Sciatic nerve (tissue), 2 donors: ENCODE data around the gene CORIN. TPM values are rescaled to one million over a fixed set of nuclear protein-coding genes. Genes with fewer than 3 reads are reported as not detected.

Experiments
- ATAC-seq: fragments of 200-7000 bp; cut with Tn5 transposase; one replicate; pipeline ENCODE4 v1.9.1; 2020; ENCODE audit warnings: mild to moderate bottlenecking, moderate library complexity
- DNase-seq: peaks from one replicate; pipeline ENCODE4 v3.0.0-alpha.2; 2020; ENCODE audit warnings: low spot score
- intact Hi-C: fragments of 100-400 bp; cut with DNase I; formaldehyde crosslinking; loops from one replicate; pipeline ENCODE4 v1.14.2; 2022
- total RNA-seq: library from RNA; stranded (reverse); fragmentation: NEBNext Ultra II Directional; extraction: Animal tissue kit (Norgen Biotek cat#: 25700); gene quantifications from one replicate; pipeline ENCODE4 v1.2.1, GENCODE V29; 2021
- donor health status: DM: no; HTN: no; CAD: no.
- donor health status: DM: no; HTN: no; CAD: no.

The CORIN gene
- total RNA-seq, 1 donor from 2014 or later, result 0.36 TPM

GRCh38 chr4:47836641-47837093 lies 1.2 kb downstream of the CORIN start:
- intact Hi-C loops, result no loop called here
- DNase-seq (peak; percentile 81), ATAC-seq (peak; percentile 94)

- DNase-seq, result no peak
- ATAC-seq, result no peak
- intact Hi-C loops, result no loop called here
Measured at GRCh38 chr4:47835494-47835893, 2.4 kb downstream of the CORIN start.

- DNase-seq (no peak), ATAC-seq (no peak)
- intact Hi-C loops, result no loop called here
Measured at GRCh38 chr4:47831026-47831679, 6.7 kb downstream of the CORIN start.

GRCh38 chr4:47830265-47831025 lies 7.4 kb downstream of the CORIN start:
- no peak for DNase-seq
- no peak for ATAC-seq
- intact Hi-C loops, result no loop called here

- ATAC-seq, result no peak
- no peak for DNase-seq
- intact Hi-C loops, result no loop called here
Measured at GRCh38 chr4:47829438-47829837, 8.4 kb downstream of the CORIN start.

- no peak for ATAC-seq
- intact Hi-C loops, result no loop called here
- DNase-seq, result no peak
Measured at GRCh38 chr4:47827343-47828047, 10.4 kb downstream of the CORIN start.

GRCh38 chr4:47824840-47825239 lies 13.0 kb downstream of the CORIN start:
- intact Hi-C loops, result no loop called here
- DNase-seq (no peak), ATAC-seq (no peak)

GRCh38 chr4:47819178-47819577 lies 18.7 kb downstream of the CORIN start:
- DNase-seq, result no peak
- ATAC-seq, result no peak
- intact Hi-C loops, result no loop called here

- intact Hi-C loops, result no loop called here
- ATAC-seq, result no peak
- no peak for DNase-seq
Measured at GRCh38 chr4:47817275-47817674, 20.6 kb downstream of the CORIN start.

- intact Hi-C loops, result no loop called here
- no peak for ATAC-seq
- DNase-seq, result no peak
Measured at GRCh38 chr4:47816748-47817147, 21.1 kb downstream of the CORIN start.

- intact Hi-C loops, result no loop called here
- no peak for ATAC-seq
- DNase-seq, result no peak
Measured at GRCh38 chr4:47814618-47815295, 23.1 kb downstream of the CORIN start.

GRCh38 chr4:47809654-47810203 lies 28.1 kb downstream of the CORIN start:
- no peak for DNase-seq
- no peak for ATAC-seq
- intact Hi-C loops, result no loop called here

GRCh38 chr4:47804598-47804997 lies 33.3 kb downstream of the CORIN start:
- intact Hi-C loops, result no loop called here
- DNase-seq, result no peak
- no peak for ATAC-seq

- DNase-seq, result no peak
- intact Hi-C loops, result no loop called here
- ATAC-seq, result no peak
Measured at GRCh38 chr4:47801481-47802002, 36.3 kb downstream of the CORIN start.

GRCh38 chr4:47798165-47798564 lies 39.7 kb downstream of the CORIN start:
- ATAC-seq (no peak), DNase-seq (no peak)
- intact Hi-C loops, result no loop called here

GRCh38 chr4:47791965-47792364 lies 45.9 kb downstream of the CORIN start:
- ATAC-seq (no peak), DNase-seq (no peak)
- intact Hi-C loops, result no loop called here

- ATAC-seq, result no peak
- no peak for DNase-seq
- intact Hi-C loops, result no loop called here
Measured at GRCh38 chr4:47790105-47790504, 47.8 kb downstream of the CORIN start.

GRCh38 chr4:47788126-47788525 lies 49.7 kb downstream of the CORIN start:
- ATAC-seq (no peak), DNase-seq (no peak)
- intact Hi-C loops, result no loop called here

GRCh38 chr4:47786958-47787370 lies 50.9 kb downstream of the CORIN start:
- no peak for ATAC-seq
- intact Hi-C loops, result no loop called here
- DNase-seq, result no peak
